KMS-11 (cell line): ENCODE results near the gene CFAP410.

ENCODE experiments used
- H2AFZ ChIP-seq: fragments of 200-600 bp; sonication (generic); 2 replicates; pipeline ENCODE4 v1.6.1; 2016; ENCODE audit warnings: antibody characterized with exemption, mixed run types, low read depth
- H3K27ac ChIP-seq: fragments of 200-600 bp; sonication (generic); 2 replicates; pipeline ENCODE4 v1.6.1; 2016; ENCODE audit warnings: mild to moderate bottlenecking, mixed run types
- H3K27me3 ChIP-seq: fragments of 200-600 bp; sonication (generic); 2 replicates; pipeline ENCODE4 v1.6.1; 2017; ENCODE audit warnings: mild to moderate bottlenecking, low read depth, mixed run types, moderate library complexity; ENCODE audit not compliant: insufficient read depth
- H3K36me3 ChIP-seq: fragments of 200-600 bp; sonication (generic); 2 replicates; pipeline ENCODE4 v1.6.1; 2017; ENCODE audit warnings: mild to moderate bottlenecking, mixed run types; ENCODE audit not compliant: insufficient read depth
- H3K4me1 ChIP-seq: fragments of 200-600 bp; sonication (generic); 2 replicates; pipeline ENCODE4 v1.6.1; 2016; ENCODE audit warnings: mild to moderate bottlenecking, low read depth, mixed run types; ENCODE audit not compliant: poor library complexity, severe bottlenecking
- H3K4me2 ChIP-seq: fragments of 200-600 bp; sonication (generic); 2 replicates; pipeline ENCODE4 v1.7.0; 2016; ENCODE audit warnings: mild to moderate bottlenecking, mixed run types
- H3K4me3 ChIP-seq: fragments of 200-600 bp; sonication (generic); IDR thresholded peaks from 2 replicates; pipeline ENCODE4 v1.6.1; 2017; ENCODE audit warnings: low read depth, low read length, mixed read lengths; ENCODE audit not compliant: insufficient read depth
- H3K79me2 ChIP-seq: fragments of 200-600 bp; sonication (generic); 2 replicates; pipeline ENCODE4 v1.6.1; 2016; ENCODE audit warnings: low read depth, mixed run types; ENCODE audit not compliant: insufficient read depth
- H3K9ac ChIP-seq: fragments of 200-600 bp; sonication (generic); 2 replicates; pipeline ENCODE4 v1.6.1; 2016; ENCODE audit warnings: mild to moderate bottlenecking, mixed run types
- H4K20me1 ChIP-seq: fragments of 200-600 bp; sonication (generic); 2 replicates; pipeline ENCODE4 v1.6.1; 2016; ENCODE audit warnings: mild to moderate bottlenecking, mixed run types; ENCODE audit not compliant: insufficient read depth
- TF ChIP-seq, protein P1 (sequence below): fragments of 200-600 bp; sonication (generic); conservative IDR thresholded peaks from 2 replicates; pipeline ENCODE4 v1.6.1; 2017; ENCODE audit warnings: low read depth, mild to moderate bottlenecking, antibody characterized with exemption, low read length, moderate library complexity, mixed read lengths

Gene CFAP410

DNA sequence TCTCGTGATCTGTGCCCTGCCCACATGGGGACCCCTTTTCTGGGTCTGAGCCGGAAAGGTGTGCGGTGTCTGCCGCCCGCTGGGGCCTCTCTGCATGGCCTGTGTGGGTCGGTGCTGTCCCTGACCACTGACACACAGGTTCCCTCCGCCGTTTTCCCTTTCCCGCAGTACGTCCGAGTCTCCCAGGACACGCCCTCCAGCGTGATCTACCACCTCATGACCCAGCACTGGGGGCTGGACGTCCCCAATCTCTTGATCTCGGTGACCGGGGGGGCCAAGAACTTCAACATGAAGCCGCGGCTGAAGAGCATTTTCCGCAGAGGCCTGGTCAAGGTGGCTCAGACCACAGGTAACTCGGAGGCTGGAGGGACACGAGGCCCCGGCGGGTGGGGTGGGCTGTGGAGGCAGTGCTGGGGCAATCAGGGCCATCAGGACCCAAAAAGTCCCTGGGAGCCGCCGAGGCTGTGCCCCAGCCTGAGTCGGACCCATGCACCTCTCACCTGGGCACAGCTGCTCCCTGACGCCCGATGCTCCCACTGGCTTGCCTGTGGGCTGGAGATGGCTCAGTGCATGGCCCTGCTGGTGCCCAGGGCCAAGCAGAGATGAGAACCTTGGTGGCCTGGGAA lies 27.5 kb upstream of the CFAP410 start:
- Histone ChIP-seq H4K20me1 (no peaks in the 10 kb centered on the region), H3K79me2 (no peaks in the 10 kb centered on the region), H3K9ac (no peak overlapping the region), H3K4me3 (no peak overlapping the region), H3K4me1 (no peaks in the 10 kb centered on the region), H3K4me2 (no peak overlapping the region), H3K36me3 (no peaks in the 10 kb centered on the region), H3K27ac (no peak overlapping the region), H3K27me3 (peaks cover 60% of the 10 kb centered on the region), H2AFZ (no peak overlapping the region)
- TF ChIP-seq, protein P1, sequence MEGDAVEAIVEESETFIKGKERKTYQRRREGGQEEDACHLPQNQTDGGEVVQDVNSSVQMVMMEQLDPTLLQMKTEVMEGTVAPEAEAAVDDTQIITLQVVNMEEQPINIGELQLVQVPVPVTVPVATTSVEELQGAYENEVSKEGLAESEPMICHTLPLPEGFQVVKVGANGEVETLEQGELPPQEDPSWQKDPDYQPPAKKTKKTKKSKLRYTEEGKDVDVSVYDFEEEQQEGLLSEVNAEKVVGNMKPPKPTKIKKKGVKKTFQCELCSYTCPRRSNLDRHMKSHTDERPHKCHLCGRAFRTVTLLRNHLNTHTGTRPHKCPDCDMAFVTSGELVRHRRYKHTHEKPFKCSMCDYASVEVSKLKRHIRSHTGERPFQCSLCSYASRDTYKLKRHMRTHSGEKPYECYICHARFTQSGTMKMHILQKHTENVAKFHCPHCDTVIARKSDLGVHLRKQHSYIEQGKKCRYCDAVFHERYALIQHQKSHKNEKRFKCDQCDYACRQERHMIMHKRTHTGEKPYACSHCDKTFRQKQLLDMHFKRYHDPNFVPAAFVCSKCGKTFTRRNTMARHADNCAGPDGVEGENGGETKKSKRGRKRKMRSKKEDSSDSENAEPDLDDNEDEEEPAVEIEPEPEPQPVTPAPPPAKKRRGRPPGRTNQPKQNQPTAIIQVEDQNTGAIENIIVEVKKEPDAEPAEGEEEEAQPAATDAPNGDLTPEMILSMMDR, result no peak

DNA sequence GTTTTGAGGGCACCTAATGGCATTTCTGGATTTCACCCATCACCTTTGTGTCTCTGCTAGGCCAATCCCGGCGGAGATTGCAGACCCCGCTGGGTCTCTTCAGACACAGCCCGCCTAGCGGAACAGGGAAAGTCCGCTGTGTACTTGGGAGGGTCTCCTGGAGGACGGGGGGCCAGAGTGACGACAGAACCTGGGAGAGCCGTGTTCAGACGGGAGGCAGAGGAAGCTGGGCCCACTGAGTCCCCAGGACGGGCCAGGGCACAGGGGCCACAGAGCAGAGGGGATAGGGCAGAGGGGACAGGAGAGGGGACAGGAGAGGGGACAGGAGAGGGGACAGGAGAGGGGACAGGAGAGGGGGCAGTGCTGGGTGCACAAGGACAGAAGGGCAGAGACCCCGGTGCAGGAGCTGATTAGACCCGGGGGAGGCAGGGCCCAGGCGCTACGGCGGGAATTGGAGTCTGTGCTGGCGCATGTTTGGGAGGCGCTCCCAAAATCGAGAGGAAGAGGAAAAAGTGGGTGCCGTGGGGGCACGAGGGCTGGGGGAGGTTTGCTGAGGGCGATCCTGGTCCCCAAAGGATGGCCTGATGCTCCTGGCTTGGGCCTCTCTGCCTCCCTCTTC lies 26.9 kb upstream of the CFAP410 start:
- TF ChIP-seq, protein P1, result no peak
- Histone ChIP-seq H3K27me3 (peaks cover 63% of the 10 kb centered on the region), H3K9ac (no peak overlapping the region), H4K20me1 (no peaks in the 10 kb centered on the region), H3K79me2 (no peaks in the 10 kb centered on the region), H3K4me2 (no peak overlapping the region), H3K36me3 (no peaks in the 10 kb centered on the region), H2AFZ (no peak overlapping the region), H3K4me3 (no peak overlapping the region), H3K4me1 (no peaks in the 10 kb centered on the region), H3K27ac (no peak overlapping the region)

DNA sequence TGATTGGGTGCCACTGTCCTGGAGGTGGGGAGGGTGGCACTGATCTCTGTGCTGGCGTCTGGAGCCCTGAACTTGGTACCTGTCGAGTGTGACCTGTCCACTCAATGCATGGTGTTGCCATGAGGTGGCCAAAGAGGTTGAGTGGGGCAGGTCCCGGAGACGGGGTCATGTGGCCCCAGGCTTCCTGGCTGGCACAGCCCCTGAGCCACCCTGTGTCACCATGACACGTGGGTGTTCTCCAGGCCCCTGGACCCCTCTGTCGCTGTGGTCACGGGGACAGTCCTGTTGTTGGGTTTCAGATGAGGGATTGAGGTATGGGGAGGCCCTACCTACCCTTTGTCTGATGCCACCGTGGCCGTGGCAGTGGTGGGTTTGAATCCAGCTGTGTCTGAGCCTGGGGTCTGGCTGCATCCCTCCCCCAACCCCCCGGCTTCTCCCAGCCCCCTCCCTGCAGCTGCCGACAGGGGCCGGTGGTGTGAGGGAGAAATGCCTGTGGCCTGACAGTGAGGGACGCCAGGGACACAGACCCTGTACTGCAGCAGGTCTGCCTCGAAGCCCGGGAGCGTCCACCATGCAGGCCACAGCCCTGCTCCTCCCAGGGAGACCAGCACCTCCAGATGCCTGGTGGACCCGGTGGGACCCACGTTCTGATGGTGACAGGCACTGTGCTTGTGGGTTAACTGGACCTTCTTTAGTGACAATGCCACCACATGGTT lies 26.2 kb upstream of the CFAP410 start:
- TF ChIP-seq, protein P1, result no peak
- Histone ChIP-seq H4K20me1 (no peaks in the 10 kb centered on the region), H3K4me1 (no peaks in the 10 kb centered on the region), H3K4me3 (no peak overlapping the region), H3K9ac (no peak overlapping the region), H3K27me3 (peaks cover 64% of the 10 kb centered on the region), H3K27ac (no peak overlapping the region), H2AFZ (no peak overlapping the region), H3K36me3 (no peaks in the 10 kb centered on the region), H3K79me2 (no peaks in the 10 kb centered on the region), H3K4me2 (no peak overlapping the region)

DNA sequence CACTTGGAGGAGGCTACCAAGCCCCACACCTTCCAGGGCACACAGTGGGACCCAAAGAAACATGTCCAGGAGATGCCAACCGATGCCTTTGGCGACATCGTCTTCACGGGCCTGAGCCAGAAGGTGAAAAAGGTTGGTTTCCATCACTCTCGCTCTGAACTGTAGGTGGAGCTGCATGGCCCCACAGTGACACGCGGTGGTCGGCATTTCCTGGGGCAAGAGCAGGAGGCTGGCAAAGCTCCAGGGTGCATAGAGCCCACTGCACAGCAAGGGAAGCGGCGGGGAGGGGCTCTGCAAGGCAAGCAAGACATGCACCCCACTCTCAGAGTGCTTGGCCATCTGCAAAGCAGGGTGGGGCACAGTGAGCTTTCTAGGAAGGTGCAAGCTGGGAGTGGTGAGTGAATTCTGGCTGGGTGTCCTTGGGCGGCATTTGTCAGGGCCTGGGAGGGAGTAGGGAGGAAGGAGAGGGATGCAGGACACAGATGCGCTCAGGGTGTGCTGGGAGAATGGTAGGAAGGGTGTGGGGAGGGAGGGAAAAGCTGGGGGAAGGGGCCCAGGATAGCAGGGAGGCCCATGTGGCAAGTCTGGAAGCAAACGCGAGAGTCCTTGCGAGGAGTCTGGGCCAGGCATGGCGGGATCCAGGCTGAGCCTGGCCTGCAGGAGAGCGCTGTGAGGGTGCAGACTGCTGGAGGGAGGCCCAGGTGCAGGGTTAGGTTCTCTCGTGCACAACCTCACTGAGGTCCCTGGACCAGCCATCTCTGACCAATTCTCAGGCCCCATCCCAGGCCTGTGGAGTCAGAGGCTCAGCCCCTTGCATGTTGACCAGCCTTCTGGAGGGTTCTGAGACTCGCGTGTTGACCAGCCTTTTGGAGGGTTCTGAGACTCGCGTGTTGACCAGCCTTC lies 25.2 kb upstream of the CFAP410 start:
- Histone ChIP-seq H3K36me3 (no peaks in the 10 kb centered on the region), H3K4me2 (no peak overlapping the region), H3K27ac (no peak overlapping the region), H3K4me3 (no peak overlapping the region), H3K79me2 (no peaks in the 10 kb centered on the region), H2AFZ (no peak overlapping the region), H3K27me3 (peaks cover 75% of the 10 kb centered on the region), H4K20me1 (no peaks in the 10 kb centered on the region), H3K9ac (no peak overlapping the region), H3K4me1 (no peaks in the 10 kb centered on the region)
- TF ChIP-seq, protein P1, result no peak
